ENCODE results near the gene AFDN.

The AFDN gene

GRCh38 chr6:168021581-168021980 is 194.9 kb downstream of the AFDN start:
- no peak for DNase-seq (ENCODE audit: low read depth, low spot score)
